GM18868 (cell line): ENCODE measurements around the gene DDC.
"Not testable (repeated sequence)": the region's sequence is repeated elsewhere in the genome, so short reads cannot be mapped to it uniquely, and the experiment has no call there.

Experiments
- ATAC-seq: cut with Tn5 transposase; IDR thresholded peaks from one replicate; pipeline ENCODE4 v1.9.1; 2021; ENCODE audit warnings: mild to moderate bottlenecking, moderate library complexity; ENCODE audit not compliant: unreplicated experiment

The DDC gene

GRCh38 chr7:50462361-50462760 is 102.8 kb downstream of the DDC start:
- ATAC-seq = no peak

DNA sequence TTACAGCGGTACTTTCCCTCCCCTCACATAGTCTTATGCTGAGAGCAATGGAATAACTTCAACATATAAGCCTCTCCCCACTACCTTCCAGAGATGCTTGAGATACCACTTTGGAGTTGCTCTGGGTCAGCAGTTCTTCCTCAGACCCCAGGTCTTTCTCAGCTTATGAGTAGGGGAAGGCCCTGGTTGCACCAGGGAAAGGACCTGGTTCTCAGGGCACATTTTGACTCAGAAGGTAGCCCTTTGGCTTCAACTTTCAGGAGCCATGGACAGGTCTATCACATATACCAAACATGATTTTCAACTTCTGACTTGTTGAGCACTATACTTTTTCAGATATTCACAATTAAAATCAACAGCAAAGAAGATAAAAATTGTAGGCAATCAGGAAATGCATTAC is 103.5 kb downstream of the DDC start:
- ATAC-seq = no peak

DNA sequence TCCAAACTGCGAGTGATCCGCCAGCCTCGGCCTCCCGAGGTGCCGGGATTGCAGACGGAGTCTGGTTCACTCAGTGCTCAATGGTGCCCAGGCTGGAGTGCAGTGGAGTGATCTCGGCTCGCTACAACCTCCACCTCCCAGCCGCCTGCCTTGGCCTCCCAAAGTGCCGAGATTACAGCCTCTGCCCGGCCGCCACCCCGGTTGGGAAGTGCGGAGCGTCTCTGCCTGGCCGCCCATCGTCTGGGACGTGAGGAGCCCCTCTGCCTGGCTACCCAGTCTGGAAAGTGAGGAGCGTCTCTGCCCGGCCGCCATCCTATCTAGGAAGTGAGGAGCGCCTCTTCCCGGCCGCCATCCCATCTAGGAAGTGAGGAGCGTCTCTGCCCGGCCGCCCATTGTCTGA is 106.0 kb downstream of the DDC start:
- ATAC-seq = not testable (repeated sequence)

GRCh38 chr7:50458651-50459050 is 106.6 kb downstream of the DDC start:
- not testable (repeated sequence) for ATAC-seq

DNA sequence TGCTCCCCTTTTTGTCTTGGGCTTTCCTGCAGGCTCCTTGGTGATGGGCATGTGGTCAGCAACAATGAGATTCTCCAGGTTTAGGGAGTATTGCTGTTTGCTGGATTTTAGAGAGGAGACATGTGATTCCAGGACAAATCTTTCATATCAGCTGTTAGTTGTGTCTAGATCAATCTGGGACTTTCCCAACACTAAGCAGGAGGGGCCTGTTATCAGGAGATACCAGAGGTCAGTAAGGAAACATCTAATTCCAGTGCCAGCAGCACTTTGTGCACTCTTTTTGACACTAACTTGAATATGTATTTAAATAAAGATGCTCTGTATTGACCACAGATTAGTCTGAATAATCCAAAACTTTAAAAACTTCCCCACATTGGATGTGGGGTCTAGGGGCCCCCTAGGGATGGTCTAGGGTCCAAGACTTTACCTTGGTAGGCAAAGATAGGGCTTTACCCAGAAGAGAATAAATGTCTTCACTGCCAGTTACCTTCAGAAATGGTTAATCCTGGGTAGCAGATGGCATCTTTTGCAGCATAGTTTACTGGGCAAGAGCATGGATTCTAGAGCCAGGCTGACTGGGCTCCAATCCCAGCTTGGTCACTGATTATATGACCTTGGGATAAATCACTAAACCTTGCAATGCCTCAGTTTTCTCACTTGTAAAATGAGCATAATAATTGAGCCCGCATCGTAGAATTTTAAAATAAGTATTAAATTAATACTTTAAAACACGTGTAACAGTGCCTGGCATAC is 108.7 kb downstream of the DDC start:
- no peak for ATAC-seq

DNA sequence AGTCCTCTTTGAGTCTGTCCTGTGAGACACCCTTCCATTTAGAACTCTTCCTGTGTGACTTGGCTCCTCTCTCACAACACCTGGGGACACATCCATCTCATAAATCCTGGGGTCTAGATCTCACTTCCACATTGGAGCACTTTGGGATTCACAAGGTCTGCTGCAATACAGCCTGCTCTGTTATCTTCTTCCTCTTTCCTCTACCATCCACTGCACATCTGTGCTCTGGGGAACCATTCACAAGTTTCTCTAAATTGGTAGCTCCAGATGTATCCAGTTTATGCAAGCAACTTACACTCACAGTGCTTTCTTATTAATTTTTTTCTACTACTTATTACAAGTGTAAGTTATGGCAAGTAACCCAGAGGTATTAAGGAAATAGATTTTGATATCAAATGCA is 109.5 kb downstream of the DDC start:
- ATAC-seq = no peak

DNA sequence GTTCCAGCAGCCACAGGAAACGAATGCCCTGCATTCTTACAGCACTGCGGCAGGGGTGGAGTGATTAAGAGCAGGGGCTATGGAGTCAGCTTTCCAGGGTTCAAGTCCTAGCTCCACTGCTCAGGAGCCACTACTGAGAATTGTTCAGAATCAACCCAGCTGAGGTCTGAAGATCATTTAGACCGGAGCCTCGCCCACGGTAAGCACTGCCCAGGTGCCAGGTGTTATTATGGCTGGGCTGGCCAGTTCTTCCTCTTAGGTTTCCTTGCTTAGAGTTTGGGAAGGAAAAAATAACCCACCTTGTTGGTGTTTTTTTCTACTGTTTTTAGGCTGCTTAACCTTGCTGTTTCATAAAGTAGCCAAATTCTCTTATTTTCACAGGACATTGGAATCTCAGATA is 110.2 kb downstream of the DDC start:
- no peak for ATAC-seq

GRCh38 chr7:50450590-50451032 is 114.6 kb downstream of the DDC start:
- peak; percentile 2 for ATAC-seq

DNA sequence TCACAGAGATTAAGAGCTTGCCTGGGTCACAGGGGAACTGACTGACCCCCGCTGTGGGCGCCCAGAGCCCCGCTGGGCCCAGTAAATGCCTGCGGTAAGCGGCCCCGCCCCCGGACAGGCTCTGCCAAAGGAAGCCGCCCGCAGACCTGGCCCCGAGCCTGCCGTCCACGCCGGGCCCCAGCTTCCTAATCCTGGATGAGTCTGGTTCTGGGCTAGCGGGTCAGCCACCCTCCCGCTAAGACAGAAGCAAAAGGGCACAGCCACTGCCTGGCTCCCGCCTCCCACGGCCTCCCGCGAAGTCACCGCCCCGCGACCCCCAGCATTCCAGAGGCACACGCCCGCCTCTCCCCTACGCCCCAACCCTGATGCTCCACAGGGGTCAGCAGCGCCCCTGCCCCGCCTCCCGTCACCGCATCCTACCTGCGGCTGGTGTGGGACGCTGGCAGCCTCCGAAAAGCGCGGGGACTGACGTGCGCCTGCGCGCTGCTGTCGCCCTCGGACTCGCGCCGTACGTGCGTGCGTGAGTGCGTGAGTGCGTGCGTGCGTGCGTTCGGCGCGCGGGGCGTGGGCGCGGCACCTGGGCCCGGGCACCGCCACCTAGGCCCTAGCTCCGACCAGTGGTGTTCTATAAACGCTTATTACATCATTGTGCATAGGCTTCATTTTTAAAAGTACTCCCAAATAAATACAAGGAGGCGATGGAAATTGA is 115.2 kb downstream of the DDC start, which contains the start of gene FIGNL1:
Gene FIGNL1 (minus strand): TSS at position 470 of the 709 bp plus-strand sequence. CDS start 3,063 bp downstream, outside the sequence.
- ATAC-seq = peak; percentile 85

- no peak for ATAC-seq
These were observed 115.7 kb downstream of the DDC start for GRCh38 chr7:50449501-50449880.

- ATAC-seq = peak; percentile 45
These were observed 116.4 kb downstream of the DDC start for GRCh38 chr7:50448823-50449222.

DNA sequence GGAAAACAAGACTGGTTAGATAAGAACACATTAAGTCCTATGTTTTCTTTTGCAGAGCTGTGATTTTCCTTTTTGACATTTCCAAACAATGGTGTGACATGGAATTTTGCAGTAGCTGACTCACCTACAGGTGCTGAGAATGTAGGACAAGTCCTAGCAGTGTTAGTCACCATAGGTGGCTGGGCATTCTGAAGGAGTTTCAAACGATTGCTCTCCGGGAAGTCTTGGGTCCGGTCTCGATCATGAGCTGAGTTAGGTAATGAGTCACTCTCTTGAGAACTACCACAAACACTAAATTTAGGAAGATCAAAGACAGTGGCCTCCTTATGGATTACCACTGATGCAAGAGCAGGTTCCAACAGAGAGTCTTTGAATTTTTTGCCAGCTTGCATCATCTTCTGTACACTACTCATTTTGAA is 118.7 kb downstream of the DDC start:
- ATAC-seq = peak; percentile 41

DNA sequence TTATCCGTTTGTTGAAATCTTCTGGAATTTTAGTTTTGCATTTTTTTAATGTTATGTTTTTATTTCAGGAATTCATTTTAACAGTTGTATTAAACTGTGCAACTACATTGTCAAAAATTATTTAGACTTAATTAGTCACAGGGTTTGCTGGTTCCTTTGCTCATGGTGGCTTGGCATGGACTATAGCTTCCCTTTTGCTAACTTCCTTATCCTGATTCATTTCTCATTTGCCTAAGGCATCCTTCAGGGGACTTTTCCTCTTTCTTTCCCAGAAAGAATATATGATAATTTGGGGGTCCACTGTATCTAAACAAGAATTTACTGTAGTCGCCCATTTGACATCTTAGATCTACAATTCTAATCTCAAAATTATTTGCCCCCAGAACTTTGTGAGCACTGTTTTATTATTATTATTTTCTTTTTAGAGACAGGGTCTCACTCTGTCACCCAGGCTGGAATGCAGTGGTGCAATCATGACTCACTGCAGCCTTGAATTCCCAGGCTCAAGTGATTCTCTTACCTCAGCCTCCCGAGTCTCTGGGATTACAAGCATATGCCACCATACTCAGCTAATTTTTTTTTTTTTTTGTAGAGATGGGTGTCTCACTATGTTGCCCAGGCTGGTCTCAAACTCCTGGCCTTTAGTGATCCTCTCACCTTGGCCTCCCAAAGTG is 128.9 kb downstream of the DDC start:
- ATAC-seq = no peak

- no peak for ATAC-seq
These were observed 133.4 kb downstream of the DDC start for GRCh38 chr7:50431722-50432305.

DNA sequence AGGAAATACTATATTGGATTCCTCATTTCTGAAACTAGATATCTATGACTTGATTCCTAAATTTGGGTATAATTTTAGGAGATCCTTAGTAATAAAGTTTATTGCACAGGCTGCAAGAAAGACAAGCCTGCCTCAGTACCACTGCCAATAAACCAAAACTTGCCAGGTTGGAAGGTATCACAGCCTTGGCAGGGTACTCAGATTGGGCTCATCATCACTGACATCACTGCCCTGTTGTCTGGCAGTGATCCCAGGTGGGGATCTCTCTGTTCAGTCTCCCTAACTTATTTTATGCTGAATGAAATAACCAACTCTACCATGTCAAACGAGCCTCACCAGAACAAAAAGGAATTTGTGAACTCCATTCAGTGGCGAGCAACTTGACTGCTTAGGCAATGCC is 133.9 kb downstream of the DDC start:
- ATAC-seq = no peak

- no peak for ATAC-seq
These were observed 136.3 kb downstream of the DDC start for GRCh38 chr7:50428911-50429310.

DNA sequence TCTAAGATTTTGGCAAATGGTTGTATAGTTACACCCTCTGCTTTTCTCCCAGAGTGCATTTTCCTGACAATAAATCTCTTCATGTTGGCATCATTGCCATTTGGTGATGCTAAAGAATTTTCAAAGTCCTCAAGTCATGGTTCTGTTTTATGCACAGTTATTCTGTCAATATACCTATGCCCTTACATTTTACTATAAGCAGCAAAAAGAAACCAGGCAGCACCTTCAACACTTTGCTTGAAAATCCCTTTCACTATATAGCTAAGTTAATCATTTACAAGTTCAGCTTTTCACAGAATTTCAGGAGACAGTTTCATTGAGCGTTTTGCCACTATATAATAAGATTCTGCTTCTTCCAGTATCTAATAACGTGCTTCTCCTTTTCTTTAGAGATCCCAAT is 137.7 kb downstream of the DDC start:
- no peak for ATAC-seq

GRCh38 chr7:50426280-50427045 is 138.7 kb downstream of the DDC start:
- no peak for ATAC-seq

- ATAC-seq = no peak
These were observed 139.9 kb downstream of the DDC start for GRCh38 chr7:50425318-50425717.

GRCh38 chr7:50423860-50424259 is 141.3 kb downstream of the DDC start:
- no peak for ATAC-seq

- ATAC-seq = no peak
These were observed 142.3 kb downstream of the DDC start for GRCh38 chr7:50422858-50423257.
